ENCODE results near the gene IRF2BP2.
A peak's percentile ranks its signal among the peaks of the same experiment; 100 is the strongest.

IRF2BP2 gene

GRCh38 chr1:234619071-234619480, 9.1 kb upstream of the IRF2BP2 start:
- Histone ChIP-seq H3K27ac (peak overlapping the region; percentile 73), H3K36me3 (no peaks in the 10 kb centered on the region), H3K4me3 (ENCODE audit: low read depth, low read length) (no peak overlapping the region; the same call in 1 of the 2 replicates), H3K27me3 (ENCODE audit: insufficient read depth, low read depth, severe bottlenecking) (no peaks in the 10 kb centered on the region), H3K9me3 (ENCODE audit: severe bottlenecking) (no peaks in the 10 kb centered on the region)
- DNase-seq, result no peak
- TF ChIP-seq CTCF (IDR thresholded peaks at IDR 0.05; ENCODE audit: low read depth, low read length), result peak; percentile 7; the same call in 1 of the 2 replicates

GRCh38 chr1:234618737-234619049, 8.7 kb upstream of the IRF2BP2 start:
- TF ChIP-seq CTCF (IDR thresholded peaks at IDR 0.05; ENCODE audit: low read depth, low read length), result no peak
- Histone ChIP-seq H3K27ac (peak overlapping the region; percentile 73), H3K36me3 (no peaks in the 10 kb centered on the region), H3K4me3 (ENCODE audit: low read depth, low read length) (no peak overlapping the region), H3K9me3 (ENCODE audit: severe bottlenecking) (no peaks in the 10 kb centered on the region), H3K27me3 (ENCODE audit: insufficient read depth, low read depth, severe bottlenecking) (no peaks in the 10 kb centered on the region)
- no peak for DNase-seq

- no peak overlapping the region for H3K4me3 ChIP-seq (ENCODE audit: low read depth, low read length)
- H3K9me3 ChIP-seq (ENCODE audit: severe bottlenecking), result no peaks in the 10 kb centered on the region
- peak overlapping the region; percentile 73 for H3K27ac ChIP-seq
- H3K36me3 ChIP-seq, result no peaks in the 10 kb centered on the region
- no peaks in the 10 kb centered on the region for H3K27me3 ChIP-seq (ENCODE audit: insufficient read depth, low read depth, severe bottlenecking)
- DNase-seq, result no peak
- no peak for TF ChIP-seq CTCF (IDR thresholded peaks at IDR 0.05; ENCODE audit: low read depth, low read length)
Observed at GRCh38 chr1:234617986-234618736, 8.2 kb upstream of the IRF2BP2 start.

- no peak overlapping the region for H3K4me3 ChIP-seq (ENCODE audit: low read depth, low read length)
- peak overlapping the region; percentile 73; the same call in 1 of the 2 replicates for H3K27ac ChIP-seq
- DNase-seq, result no peak
- no peaks in the 10 kb centered on the region for H3K9me3 ChIP-seq (ENCODE audit: severe bottlenecking)
- H3K27me3 ChIP-seq (ENCODE audit: insufficient read depth, low read depth, severe bottlenecking), result no peaks in the 10 kb centered on the region
- H3K36me3 ChIP-seq, result no peaks in the 10 kb centered on the region
- peak; percentile 33 for TF ChIP-seq CTCF (IDR thresholded peaks at IDR 0.05; ENCODE audit: low read depth, low read length)
Observed at GRCh38 chr1:234617131-234617985, 7.4 kb upstream of the IRF2BP2 start.

GRCh38 chr1:234616644-234617043, 6.7 kb upstream of the IRF2BP2 start:
- no peaks in the 10 kb centered on the region for H3K27me3 ChIP-seq (ENCODE audit: insufficient read depth, low read depth, severe bottlenecking)
- TF ChIP-seq CTCF (IDR thresholded peaks at IDR 0.05; ENCODE audit: low read depth, low read length), result no peak
- H3K4me3 ChIP-seq (ENCODE audit: low read depth, low read length), result no peak overlapping the region
- no peak for DNase-seq
- H3K36me3 ChIP-seq, result no peaks in the 10 kb centered on the region
- no peak overlapping the region for H3K27ac ChIP-seq
- no peaks in the 10 kb centered on the region for H3K9me3 ChIP-seq (ENCODE audit: severe bottlenecking)

Data from WERI-Rb-1 (cell line).